A673 (cell line): ENCODE measurements around the gene LAIR1. TPM values are rescaled to one million over a fixed set of nuclear protein-coding genes. Genes with fewer than 3 reads are reported as not detected.

Experiments
- BruUV-seq: library from RNA; stranded (reverse); fragments of 400-500 nt; replicated peaks from 2 replicates; lab custom pipeline; 2021; lab: Mats Ljungman, UMichigan
- CTCF ChIA-PET: fragments of 300-600 bp; sonication (Branson Sonifier 250); formaldehyde crosslinking; loops from one replicate; lab custom pipeline; 2022; ENCODE audit warnings: antibody characterized with exemption; lab: Charles Lee
- POLR2A ChIA-PET: fragments of 300-600 bp; sonication (Branson Sonifier 250); formaldehyde crosslinking; loops from one replicate; lab custom pipeline; 2022; ENCODE audit warnings: antibody characterized with exemption; ENCODE audit not compliant: low non-redundant PET; lab: Charles Lee
- DNase-seq: peaks from one replicate; pipeline ENCODE4 v3.0.0-alpha.2; 2015; ENCODE audit warnings: low spot score
- H3K27ac ChIP-seq: fragments of 200-600 bp; sonication (generic); 2 replicates; pipeline ENCODE4 v1.5.1; 2016; ENCODE audit warnings: mixed run types, low read depth, mild to moderate bottlenecking, mixed read lengths, antibody characterized with exemption, low read length; ENCODE audit not compliant: poor library complexity, severe bottlenecking
- H3K27me3 ChIP-seq: fragments of 200-600 bp; sonication (generic); replicated peaks from 2 replicates; pipeline ENCODE4 v1.6.1; 2017; ENCODE audit warnings: mixed run types, low read depth, mild to moderate bottlenecking, mixed read lengths, antibody characterized with exemption, low read length; ENCODE audit not compliant: insufficient read depth, poor library complexity
- H3K36me3 ChIP-seq: fragments of 200-600 bp; sonication (generic); 2 replicates; pipeline ENCODE4 v1.6.1; 2016; ENCODE audit warnings: mixed run types, mild to moderate bottlenecking, mixed read lengths, antibody characterized with exemption, low read length; ENCODE audit not compliant: insufficient read depth, poor library complexity, severe bottlenecking
- H3K4me1 ChIP-seq: fragments of 200-600 bp; sonication (generic); 2 replicates; pipeline ENCODE4 v1.6.1; 2017; ENCODE audit warnings: mixed run types, mild to moderate bottlenecking, mixed read lengths, antibody characterized with exemption, low read length; ENCODE audit not compliant: insufficient read depth, poor library complexity, severe bottlenecking
- H3K4me3 ChIP-seq: fragments of 200-600 bp; sonication (generic); 2 replicates; pipeline ENCODE4 v1.5.1; 2016; ENCODE audit warnings: low read depth, mixed run types, mild to moderate bottlenecking, mixed read lengths, low read length; ENCODE audit not compliant: poor library complexity, severe bottlenecking
- H3K9me3 ChIP-seq: fragments of 200-600 bp; sonication (generic); 2 replicates; pipeline ENCODE4 v1.6.1; 2016; ENCODE audit warnings: mixed run types, low read depth, mild to moderate bottlenecking, mixed read lengths, antibody characterized with exemption, low read length; ENCODE audit not compliant: poor library complexity, severe bottlenecking
- EZH2 ChIP-seq: fragments of 200-600 bp; sonication (generic); IDR thresholded peaks from 2 replicates; pipeline ENCODE4 v1.6.1; 2017; ENCODE audit warnings: borderline replicate concordance, low read depth, mild to moderate bottlenecking, mixed read lengths, antibody characterized with exemption, low read length; ENCODE audit not compliant: poor library complexity, severe bottlenecking
- intact Hi-C: fragments of 100-400 bp; cut with micrococcal nuclease; formaldehyde crosslinking; loops from one replicate; pipeline ENCODE4 v1.10.0; 2022; ENCODE audit not compliant: unreplicated experiment
- total RNA-seq: library from RNA; stranded (reverse); gene quantifications from 2 replicates; pipeline ENCODE4 v1.2.3, GENCODE V29; 2021
- TF ChIP-seq, protein P1 (sequence below): fragments of 300-800, 200-600 bp; sonication (generic); conservative IDR thresholded peaks from 2 replicates; pipeline ENCODE4 v1.5.1; 2017; ENCODE audit warnings: low read depth, mild to moderate bottlenecking, antibody characterized with exemption, low read length, moderate library complexity, mixed read lengths

LAIR1 gene
- total RNA-seq, 1 experiment from 2014 or later: not detected

DNA sequence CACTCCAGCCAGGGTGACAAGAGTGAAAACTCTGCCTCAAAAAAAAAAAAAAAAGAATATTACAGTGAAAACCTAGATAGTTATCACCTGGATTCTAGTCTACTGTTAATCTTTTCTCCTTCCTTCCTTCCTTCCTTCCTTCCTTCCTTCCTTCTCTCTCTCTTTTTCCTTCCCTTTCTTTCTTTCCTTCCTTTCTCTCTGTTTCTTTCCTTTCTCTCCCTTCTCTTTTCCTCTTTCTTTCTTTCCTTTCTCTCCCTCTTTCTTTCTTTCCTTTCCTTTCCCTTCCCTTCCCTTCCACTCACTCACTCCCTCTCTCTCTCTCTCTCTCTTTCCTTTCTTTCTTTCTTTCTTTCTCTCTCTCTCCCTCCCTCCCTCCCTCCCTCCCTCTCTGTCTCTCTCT, 40.9 kb upstream of the LAIR1 start:
- TF ChIP-seq EZH2: no peak
- TF ChIP-seq, protein P1, sequence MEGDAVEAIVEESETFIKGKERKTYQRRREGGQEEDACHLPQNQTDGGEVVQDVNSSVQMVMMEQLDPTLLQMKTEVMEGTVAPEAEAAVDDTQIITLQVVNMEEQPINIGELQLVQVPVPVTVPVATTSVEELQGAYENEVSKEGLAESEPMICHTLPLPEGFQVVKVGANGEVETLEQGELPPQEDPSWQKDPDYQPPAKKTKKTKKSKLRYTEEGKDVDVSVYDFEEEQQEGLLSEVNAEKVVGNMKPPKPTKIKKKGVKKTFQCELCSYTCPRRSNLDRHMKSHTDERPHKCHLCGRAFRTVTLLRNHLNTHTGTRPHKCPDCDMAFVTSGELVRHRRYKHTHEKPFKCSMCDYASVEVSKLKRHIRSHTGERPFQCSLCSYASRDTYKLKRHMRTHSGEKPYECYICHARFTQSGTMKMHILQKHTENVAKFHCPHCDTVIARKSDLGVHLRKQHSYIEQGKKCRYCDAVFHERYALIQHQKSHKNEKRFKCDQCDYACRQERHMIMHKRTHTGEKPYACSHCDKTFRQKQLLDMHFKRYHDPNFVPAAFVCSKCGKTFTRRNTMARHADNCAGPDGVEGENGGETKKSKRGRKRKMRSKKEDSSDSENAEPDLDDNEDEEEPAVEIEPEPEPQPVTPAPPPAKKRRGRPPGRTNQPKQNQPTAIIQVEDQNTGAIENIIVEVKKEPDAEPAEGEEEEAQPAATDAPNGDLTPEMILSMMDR: no peak
- Histone ChIP-seq H3K9me3 (no peaks in the 10 kb centered on the region), H3K36me3 (no peaks in the 10 kb centered on the region), H3K4me3 (no peak overlapping the region), H3K27me3 (peaks cover 5% of the 10 kb centered on the region), H3K27ac (no peak overlapping the region), H3K4me1 (no peaks in the 10 kb centered on the region)
- ChIA-PET POLR2A (no interaction called here), CTCF (no interaction called here)
- DNase-seq: no peak
- BruUV-seq: no TSS peak
- intact Hi-C loops: no loop called here

DNA sequence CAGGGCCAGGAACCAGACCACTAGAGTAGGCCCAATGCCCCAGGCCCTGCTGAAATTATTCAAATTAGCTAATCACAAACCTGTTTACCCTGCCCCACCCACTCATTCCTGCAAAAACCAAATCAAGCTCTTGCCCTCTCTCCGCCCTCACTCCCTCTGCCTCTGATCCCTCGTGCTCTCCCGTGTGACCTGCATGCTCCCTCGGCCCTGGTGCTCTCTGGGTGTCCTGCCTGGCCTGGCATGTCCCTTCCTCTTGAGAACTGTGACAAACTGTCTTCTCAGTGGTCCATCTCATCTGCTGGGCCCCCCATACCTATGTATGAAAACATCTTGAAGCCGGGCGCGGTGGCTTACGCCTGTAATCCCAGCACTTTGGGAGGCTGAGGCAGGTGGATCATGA, 38.3 kb upstream of the LAIR1 start:
- intact Hi-C loops: no loop called here
- Histone ChIP-seq H3K27me3 (no peaks in the 10 kb centered on the region), H3K4me1 (no peaks in the 10 kb centered on the region), H3K4me3 (no peak overlapping the region), H3K36me3 (no peaks in the 10 kb centered on the region), H3K27ac (no peak overlapping the region), H3K9me3 (no peaks in the 10 kb centered on the region)
- POLR2A ChIA-PET: no interaction called here
- TF ChIP-seq, protein P1: no peak
- TF ChIP-seq EZH2: no peak
- DNase-seq: no peak
- CTCF ChIA-PET: no interaction called here
- no TSS peak for BruUV-seq

GRCh38 chr19:54400913-54401312, 36.2 kb upstream of the LAIR1 start:
- intact Hi-C loops: no loop called here
- no TSS peak for BruUV-seq
- no peak overlapping the region for H3K27ac ChIP-seq
- no peaks in the 10 kb centered on the region for H3K9me3 ChIP-seq
- H3K27me3 ChIP-seq: no peaks in the 10 kb centered on the region
- no peak overlapping the region for H3K4me3 ChIP-seq
- DNase-seq: no peak
- TF ChIP-seq, protein P1: no peak
- TF ChIP-seq EZH2: no peak
- CTCF ChIA-PET: no interaction called here
- H3K36me3 ChIP-seq: no peaks in the 10 kb centered on the region
- POLR2A ChIA-PET: interaction anchor here (0.7 kb wide), 1 partner anchor 528 kb away, joined by 3 read pairs; no protein-coding TSS in a partner anchor
- H3K4me1 ChIP-seq: no peaks in the 10 kb centered on the region
